SW 1271 (cell line): ENCODE results near the gene ENGASE.
"Not testable (repeated sequence)": the region's sequence is repeated elsewhere in the genome, so short reads cannot be mapped to it uniquely, and the experiment has no call there.

Experiments
- DNase-seq, 2 experiments: peaks; one replicate each; lab custom pipeline; 2025; lab: John Stamatoyannopoulos, UW

ENGASE gene, protein sequence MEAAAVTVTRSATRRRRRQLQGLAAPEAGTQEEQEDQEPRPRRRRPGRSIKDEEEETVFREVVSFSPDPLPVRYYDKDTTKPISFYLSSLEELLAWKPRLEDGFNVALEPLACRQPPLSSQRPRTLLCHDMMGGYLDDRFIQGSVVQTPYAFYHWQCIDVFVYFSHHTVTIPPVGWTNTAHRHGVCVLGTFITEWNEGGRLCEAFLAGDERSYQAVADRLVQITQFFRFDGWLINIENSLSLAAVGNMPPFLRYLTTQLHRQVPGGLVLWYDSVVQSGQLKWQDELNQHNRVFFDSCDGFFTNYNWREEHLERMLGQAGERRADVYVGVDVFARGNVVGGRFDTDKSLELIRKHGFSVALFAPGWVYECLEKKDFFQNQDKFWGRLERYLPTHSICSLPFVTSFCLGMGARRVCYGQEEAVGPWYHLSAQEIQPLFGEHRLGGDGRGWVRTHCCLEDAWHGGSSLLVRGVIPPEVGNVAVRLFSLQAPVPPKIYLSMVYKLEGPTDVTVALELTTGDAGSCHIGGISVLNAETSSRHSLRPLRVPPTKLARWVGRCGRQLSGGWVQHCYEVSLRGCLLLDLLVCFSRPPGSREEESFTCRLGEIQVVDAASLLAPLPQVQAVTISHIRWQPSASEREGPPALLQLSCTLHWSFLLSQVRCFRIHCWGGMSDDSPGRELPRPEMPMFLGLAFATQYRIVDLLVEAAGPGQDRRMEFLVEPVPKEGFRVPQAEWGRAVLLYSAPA

DNA sequence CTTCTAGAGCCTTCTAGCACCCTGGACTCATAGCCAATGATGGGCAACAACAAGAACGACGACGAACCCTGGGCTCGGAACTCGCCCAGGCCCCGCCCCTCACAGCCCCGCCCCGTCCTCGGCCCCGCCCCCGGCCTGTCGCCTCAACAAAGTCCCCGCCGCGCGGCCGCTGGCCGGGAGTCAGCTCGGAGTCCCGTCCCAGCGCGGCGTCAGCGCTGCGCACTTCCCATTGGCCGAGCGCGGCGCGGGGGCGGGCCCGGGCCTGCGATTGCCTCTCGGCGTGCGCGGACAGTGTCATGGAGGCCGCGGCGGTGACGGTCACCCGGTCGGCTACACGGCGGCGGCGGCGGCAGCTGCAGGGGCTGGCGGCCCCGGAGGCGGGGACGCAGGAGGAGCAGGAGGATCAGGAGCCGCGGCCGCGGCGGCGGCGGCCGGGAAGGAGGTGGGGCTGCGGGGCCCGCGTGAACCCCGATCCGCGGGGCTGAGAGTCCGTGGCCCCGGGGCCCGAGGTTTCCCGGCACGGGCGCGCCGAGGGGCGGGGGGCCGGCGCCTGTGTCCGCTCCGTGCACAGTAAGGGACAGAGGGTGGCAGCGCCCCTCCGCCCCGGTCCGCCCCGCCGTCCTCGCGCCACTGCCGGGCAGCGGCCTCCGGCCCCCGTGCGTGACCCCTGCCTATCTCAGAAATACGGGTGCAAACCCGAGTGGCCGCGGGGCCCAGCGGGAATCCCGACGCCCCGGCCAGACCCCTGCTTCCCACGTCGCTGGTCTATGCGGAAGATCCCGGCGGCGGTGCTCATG is at the start of gene ENGASE:
Gene ENGASE (plus strand): TSS at position 176 of the 797 bp plus-strand sequence. CDS start 121 bp downstream, at position 297.
- peak; percentile 52 to 89 for DNase-seq

DNA sequence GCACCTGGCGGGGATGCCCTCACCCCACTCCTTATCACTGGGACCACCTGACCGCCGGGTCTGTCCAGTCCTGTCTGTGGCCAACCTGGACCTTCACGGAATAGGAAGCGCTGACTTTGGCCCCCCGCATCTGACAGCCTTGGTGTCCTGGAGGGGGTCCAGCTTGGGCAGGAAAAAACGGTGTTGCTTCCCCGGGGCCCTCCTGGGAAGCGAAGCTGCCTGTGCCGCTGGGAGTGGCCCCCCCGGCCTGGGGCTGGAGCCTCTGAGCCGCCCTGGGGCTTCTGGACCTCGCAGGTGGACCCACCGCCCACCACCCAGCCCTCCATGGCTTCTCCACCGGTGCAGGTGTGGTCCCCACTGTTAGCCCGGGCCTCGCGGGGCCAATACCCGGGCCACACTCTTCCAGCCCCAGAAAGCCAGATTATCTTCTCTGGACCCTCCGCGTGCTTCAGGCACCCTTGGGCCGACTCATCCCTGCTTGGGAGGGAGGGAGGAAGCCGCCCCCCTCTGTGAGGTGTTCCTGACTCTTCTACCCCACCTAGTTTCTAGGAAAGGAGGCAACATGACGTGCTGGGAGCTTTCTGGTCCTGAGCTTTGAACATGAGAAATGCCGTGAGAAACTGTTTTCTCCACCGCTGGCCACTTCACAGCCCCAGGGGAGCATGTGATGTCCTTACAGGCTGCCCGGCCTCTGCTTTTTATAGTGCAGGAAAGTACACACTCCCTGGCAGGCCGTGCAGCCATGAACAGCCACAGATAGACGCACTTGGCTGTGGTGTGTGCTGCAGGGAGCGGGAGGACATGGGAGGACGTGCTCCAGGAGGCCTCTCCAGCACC is 49.5 kb upstream of the ENGASE start:
- DNase-seq: no peak

DNA sequence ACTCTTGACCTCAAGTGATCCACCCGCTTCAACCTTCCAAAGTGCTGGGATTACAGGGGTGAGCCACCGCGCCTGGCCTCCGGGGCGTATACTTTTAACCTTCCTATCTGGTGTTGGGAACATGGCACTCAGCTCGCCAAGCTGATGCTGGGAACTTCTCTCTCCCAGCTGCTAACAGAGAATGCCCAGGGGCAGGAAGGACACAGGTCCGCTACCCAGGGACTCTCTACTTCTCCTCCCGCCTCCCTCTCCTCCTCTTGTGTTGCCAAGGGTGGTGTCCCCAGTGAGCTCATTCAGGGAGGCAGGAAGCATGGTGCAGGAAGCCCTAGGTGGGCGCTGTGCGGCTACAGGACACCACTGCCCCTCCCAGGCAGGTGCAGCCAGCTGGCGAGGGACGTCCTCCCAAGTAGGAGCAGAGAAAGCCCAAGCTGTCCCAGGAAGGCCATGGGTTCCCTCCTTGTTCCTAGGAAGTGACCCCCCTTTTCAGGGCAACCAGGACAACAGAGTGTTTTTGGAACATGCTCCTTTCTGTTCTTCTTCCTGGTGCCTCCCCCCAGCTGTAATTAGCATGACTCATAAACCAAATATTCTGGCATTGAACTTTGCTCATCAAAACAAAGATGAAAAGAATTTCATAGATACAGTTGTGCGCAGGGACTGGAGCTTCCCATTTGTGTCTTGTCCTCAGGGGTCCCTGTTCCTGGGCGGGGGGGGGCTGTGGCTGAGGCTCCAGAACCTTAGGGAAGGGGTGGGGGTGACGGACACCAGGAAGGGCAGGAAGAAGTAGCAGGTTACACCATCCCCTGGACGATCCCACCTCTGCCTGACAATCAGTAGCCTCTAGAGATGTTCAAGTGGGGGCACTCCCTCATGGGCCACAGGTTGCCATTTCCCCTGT is 48.0 kb upstream of the ENGASE start:
- peak in 1 of 2 experiments; percentile 54 for DNase-seq

DNA sequence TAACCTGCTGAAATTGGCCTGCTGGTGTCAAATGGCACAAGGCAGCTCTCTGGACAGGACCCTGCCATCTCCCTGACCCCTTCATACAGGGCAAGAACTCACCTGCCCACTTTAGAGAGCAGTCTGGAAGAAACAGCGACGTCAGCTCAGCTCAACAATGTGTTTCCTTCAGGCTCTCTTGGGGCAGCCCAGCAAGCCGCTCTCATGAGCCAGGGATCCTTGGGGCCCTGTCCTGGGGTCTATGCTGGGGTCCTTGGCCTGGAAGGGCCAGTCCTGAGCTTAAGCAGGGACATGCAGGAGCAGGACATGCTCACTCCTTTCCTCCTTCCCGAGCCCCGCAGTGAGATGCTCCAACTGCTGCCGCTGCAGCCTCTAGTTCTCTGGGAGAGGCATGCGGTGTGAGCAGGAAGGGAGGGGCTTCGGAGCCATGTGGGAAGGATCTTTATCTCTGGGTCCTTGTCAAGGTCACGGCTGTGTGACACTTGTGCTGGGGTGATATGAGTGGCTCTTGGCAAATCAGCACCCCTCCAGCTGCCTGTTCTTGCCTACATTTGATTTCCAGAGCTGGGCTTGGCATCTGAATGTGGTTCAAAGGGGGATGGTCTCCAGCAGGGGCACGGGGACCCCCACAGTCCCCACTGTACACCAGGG is 47.2 kb upstream of the ENGASE start:
- DNase-seq: no peak

DNA sequence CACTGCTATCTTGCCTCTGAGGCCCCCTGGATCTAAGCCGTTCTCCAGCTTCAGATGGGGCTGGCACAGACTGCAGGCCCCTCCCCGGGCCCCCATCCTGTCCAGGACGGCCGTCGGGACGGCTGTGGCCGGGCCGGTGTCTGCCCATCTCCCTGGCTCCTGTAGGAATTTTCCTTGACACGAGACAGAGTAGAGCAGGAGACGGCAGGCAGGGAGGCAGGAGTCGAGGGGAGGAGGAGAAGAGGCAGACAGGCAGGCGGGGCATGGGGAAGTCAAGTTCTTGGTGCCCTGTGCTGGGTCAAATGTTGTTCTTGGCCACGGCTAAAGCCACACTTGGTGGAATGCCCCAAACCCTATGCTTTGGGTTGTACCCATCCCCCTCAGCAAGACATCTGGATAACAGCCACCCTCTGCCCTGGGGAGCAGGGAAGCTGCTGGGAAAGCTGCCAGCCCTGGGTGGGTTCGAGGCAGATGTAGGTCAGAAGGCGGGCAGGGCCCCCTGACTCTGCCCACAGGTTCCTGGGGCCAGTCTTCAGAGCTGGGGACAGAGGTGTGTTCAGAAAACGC is 46.6 kb upstream of the ENGASE start:
- DNase-seq: no peak

DNA sequence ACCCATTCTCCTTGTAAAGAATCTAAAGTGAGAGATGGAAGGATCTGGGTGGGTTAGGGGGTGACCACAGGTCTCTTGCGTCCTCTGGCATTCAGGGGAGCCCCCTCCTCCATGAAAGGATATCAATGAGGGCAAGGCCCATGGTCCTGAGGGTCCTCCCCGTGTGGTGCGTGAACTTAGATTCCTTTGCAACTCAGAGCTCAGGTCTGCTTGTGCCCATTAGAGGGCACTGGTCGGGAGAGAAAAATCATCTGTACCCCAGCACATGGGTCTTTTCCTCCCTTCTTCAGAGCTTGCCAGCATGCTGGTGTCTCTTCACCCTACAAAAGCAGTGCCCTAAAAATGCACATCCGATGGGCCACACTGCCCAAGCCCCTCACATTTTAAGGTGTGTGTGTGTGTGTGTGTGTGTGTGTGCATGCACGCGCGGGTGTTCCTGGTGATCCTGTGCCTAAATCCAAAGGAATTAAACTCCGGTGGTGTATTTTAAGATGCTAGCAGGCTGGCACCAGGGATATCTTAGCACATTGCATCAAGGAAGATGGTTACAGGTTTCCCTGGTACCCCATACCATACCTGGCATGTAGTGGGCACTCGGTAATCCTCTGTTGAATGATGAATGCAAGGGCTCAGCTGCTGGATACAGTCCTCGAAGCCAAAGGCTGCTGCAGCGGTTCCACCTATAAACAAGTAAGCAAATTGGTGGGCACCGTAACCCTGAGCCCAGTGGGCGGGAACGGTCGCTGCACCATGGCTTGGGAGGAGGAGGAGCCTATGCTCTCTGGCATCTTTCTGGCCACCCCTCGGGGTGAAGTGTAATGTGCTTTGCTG is 45.9 kb upstream of the ENGASE start:
- no peak for DNase-seq

DNA sequence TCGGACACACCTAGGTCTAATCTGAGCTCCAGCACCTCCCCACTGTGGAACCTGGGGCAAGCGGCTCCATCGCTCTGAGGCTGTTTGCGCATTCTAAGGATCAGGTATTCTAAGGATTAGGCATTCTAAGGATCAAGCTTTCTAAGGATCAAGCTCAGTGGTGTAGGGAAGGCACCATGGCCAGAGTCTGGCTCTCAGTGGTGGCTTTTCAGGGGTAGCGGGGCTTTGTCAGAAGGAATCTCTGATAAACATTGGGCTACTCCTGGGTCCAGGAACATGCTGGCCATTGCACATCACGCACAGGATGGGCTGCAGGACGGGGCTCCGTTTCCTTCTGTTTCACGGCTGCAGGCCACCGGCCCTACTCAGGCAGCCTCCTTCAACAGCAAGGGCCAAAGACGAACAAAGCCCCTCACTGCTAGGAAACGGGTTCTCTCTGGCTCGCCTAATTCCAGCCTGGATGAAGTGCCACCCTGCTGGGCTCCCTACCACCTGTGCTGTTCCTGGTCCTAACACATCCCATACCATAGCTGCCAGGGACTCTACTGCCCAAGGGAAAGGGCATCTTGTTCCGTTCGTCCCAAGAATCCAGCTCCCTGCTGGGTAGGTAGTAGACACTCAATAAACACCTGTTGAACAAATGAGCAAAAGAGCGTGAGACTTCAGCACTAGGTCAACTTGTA is 45.2 kb upstream of the ENGASE start:
- no peak for DNase-seq

DNA sequence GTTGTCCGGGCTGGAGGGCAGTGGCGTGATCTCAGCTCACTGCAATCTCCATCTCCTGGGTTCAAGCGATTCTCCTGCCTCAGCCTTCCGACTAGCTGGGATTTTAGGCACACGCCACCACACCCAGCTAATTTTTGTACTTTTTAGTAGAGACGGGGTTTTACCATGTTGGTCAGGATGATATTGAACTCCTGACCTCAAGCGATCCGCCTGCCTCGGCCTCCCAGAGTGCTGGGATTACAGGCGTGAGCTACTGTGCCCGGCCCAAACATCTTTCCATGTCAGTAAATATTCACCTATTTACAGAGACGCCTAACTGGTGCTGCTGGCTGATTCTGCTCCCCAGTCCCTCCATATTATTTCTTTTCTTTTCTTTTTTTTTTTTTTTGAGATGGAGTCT is 44.0 kb upstream of the ENGASE start:
- not testable (repeated sequence) for DNase-seq

DNA sequence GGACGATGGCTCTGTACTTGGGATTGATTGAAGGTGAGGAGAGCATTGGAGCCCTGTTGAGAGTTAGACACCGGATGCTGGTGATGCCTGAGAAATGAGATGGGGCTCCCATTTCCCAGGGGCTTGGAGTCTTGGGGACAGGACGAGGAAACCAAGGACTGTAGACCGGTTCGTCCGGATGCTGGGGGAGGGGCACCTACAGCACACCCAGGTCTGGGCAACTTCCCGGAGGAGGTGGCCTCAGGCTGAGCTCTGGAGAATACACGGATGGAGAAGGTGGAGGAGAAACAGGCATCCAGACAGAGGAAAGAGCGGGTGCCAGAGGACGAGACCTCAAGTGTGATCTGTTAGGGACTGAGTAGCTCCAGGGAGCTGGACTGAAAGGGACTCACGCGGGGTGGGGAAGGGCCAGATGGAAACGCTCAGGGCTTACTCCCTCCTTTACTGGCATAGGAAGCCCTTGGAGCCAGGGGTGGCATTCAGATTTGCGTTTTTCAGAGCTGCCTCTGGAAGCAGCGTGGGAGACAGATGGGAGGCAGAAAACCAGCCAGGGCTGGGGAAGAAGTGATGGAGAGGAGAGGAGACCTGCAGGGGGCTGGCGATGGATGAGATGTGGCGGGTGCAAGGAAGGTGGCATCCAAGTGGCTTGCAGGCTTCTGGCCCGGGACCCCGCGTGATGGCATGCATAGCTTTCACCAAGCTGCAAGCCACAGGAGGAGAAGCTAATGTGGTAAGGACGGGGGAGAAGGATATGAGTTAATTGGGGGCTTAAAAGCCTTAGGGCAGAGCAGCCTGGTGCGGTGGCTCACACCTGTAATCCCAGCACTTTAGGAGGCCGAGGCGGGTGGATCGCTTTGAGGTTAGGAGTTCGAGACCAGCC is 42.4 kb upstream of the ENGASE start:
- DNase-seq: no peak

DNA sequence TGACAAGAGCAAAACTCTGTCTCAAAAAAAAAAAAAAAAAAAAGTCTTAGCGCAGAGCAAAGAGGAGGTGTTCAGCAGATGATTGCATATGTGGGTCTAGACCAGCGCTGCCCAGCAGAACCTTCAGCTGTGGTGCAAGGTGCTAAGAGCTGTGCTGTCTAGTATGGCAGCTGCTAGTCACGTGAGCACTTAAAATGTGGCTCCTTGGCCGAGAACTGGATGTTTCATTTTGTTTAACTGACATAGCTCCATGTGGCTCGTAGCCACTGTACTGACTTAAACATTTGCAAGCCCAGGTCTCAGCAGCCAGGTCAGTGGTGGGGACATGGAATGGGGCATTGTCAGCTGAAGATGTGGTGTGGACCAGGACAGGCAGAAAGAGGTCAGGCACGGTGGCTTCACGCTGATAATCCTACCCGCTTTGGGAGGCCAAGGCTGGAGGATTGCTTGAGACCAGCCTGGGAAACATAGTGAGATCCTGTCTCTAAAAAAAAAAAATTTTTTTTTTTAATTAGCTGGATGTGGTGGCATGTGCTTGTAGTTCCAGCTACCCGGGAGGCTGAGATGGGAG is 41.5 kb upstream of the ENGASE start:
- DNase-seq: no peak

DNA sequence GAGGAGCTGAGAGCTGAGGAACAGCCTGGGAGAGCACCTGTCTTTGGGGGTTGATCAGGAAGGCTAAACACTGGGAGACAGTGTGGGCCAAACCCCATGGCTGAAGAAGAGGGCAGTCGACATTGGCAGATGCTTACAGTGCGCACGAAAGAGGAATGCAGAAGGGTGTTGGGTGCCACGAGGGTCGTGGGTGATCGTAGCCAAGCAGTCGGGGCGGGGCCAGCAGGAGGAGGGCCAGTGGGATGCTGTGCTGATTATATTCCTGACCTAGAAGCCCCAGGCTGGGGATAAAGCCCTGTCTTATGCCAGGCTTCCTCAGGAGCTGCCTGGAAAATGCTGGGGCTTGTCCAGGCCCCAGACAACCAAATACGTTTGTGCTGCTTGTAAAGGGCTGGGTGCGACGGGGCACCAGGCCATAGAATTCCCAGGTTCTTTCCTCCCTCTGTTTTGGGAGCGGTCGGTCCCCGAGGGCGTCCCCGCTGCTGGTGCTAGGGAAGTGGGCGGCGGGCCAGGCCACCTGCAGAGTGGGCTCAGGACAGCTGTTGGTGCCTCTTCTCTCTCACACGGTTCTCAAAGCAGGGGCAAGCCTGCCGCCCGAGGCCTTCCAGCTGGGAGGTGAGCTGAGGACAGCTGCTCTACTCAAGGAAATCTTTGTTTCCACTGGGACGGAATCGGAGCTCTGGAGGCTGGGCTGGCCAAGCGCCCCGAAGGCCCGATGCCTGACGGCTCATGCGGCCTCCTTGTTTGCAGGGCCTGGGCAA is 40.7 kb upstream of the ENGASE start:
- no peak for DNase-seq

DNA sequence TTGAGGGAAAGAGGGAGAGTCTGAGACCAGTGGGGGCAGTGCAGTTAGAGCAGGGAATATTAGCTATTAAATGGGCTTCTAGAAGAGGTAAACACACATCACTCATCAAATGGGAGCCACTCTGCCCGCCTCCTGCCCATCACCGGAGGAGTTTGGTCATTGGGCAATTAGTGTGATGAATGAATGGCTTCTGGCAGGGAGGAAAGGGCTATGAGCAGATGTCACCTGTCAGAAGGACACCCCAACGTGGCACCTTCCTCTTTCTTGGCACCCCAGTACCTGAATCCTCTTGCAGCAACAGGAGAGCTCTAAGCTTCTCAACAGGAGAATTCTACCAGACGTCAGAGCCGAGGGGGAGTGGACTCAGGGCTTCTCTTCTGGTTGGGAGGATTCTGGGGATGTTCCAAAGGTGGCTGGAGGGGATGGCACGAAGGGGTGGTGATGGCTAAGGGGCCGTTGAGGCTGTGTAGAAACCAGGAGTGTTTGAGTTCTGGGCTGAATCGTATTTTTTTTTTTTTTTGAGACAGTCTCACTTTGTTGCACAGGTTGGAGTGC is 39.6 kb upstream of the ENGASE start:
- DNase-seq: no peak

DNA sequence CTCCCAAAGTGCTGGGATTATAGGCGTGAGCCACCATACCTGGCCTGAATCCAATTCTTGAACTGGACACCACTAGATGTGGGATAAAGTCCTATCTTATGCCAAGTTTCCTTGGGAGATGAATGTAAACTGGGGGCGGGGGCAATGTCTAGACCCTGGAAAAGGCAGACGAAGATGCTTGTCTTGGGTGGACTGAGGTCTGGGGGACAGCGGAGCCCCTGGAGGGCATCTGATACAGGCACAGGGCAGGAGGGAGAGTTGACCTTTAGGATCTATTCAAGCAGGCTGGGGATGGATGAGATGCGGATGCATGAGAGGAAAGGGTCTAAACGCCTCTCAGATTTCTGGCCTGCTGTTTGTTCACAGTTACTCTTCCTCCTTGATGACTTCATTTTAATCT is 38.9 kb upstream of the ENGASE start:
- no peak for DNase-seq

DNA sequence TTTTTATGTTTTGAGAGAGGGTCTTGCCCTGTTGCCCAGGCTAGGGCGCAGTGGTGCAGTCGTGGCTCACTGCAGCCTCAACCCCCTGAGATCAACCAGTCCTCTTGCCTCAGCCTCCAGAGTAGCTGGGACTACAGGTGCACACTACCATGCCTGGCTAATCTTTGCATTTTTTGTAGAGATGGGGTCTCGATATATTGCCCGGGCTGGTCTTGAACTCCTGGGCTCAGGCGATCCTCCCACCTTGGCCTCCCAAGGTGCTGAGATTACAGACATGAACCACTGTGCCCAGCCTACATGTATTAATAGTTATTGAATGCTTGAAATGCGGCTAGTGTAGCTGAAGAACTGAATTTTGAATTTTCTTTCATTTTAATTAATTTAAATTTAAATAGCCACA is 38.4 kb upstream of the ENGASE start:
- no peak for DNase-seq

DNA sequence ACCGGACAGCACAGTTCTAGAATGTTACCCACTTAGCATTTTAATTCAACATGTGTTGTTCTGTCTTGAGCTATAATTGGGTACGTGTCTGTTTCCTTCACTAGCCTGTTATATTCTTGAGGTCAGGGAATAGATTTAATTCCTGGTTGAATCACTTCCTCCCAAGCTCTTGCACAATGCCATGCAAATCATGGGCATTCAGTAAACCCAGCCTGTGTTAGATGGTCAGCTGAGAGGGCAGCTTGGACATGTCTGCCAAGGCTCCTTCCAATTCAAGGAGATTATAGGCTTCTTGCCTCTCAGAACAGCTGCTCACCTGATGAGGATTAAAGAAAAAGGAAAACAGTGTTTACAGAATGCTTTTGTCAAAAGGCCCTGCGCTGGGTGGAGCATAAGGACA is 38.0 kb upstream of the ENGASE start:
- DNase-seq: peak; percentile 55 to 81
